Urinary bladder (tissue), 4 donors: ENCODE measurements around the gene ST3GAL5. TPM values are rescaled to one million over a fixed set of nuclear protein-coding genes. Genes with fewer than 3 reads are reported as not detected.

Experiments used
- DNase-seq: peaks from one replicate; pipeline ENCODE4 v3.0.0-alpha.2; 2015; ENCODE audit errors: extremely low spot score
- H3K27ac ChIP-seq: one replicate; pipeline ENCODE4 v1.5.1; 2013; ENCODE audit warnings: low read depth, mild to moderate bottlenecking, moderate library complexity
- H3K36me3 ChIP-seq: one replicate; pipeline ENCODE4 v1.6.1; 2013; ENCODE audit warnings: mild to moderate bottlenecking, moderate library complexity; ENCODE audit not compliant: insufficient read depth
- H3K4me1 ChIP-seq: one replicate; pipeline ENCODE4 v1.6.1; 2013; ENCODE audit warnings: mild to moderate bottlenecking, moderate library complexity; ENCODE audit not compliant: insufficient read depth
- H3K4me3 ChIP-seq: one replicate; pipeline ENCODE4 v1.5.1; 2013; ENCODE audit warnings: low read depth, low read length
- WGBS: extraction: QIAGEN DNeasy Blood & Tissue Kit; methylation state at CpG from one replicate; pipeline ENCODE4 v1.1.7; 2013; 5-methylcytosine and 5-hydroxymethylcytosine counted together
- polyA plus RNA-seq: library from polyadenylated mRNA; stranded (reverse); fragments of 200-250 nt; gene quantifications from one replicate; pipeline ENCODE4 v1.2.3, GENCODE V29; 2013
- total RNA-seq: library from RNA; depleted of rRNA; stranded (reverse); fragments of >200 nt; gene quantifications from one replicate; pipeline ENCODE4 v1.2.3, GENCODE V29; 2014
- donor health status: healthy with polysubstance abuse.
- donor health status: healthy.

Gene ST3GAL5
- total and polyA plus RNA-seq, 2 donors = 31.1 to 59.4 TPM

GRCh38 chr2:85800586-85800985, 88.2 kb downstream of the ST3GAL5 start:
- Histone ChIP-seq H3K27ac (no peak overlapping the region), H3K4me3 (no peak overlapping the region), H3K36me3 (no peaks in the 10 kb centered on the region), H3K4me1 (no peaks in the 10 kb centered on the region)
- no peak for DNase-seq
- 95% methylated on average over 3 of the region's 3 CpGs for WGBS

- Histone ChIP-seq H3K27ac (no peak overlapping the region), H3K4me3 (no peak overlapping the region), H3K4me1 (peaks cover 2% of the 10 kb centered on the region), H3K36me3 (no peaks in the 10 kb centered on the region)
- DNase-seq = no peak
- 81% methylated on average over 11 of the region's 11 CpGs for WGBS
These were observed 89.4 kb downstream of the ST3GAL5 start for GRCh38 chr2:85799215-85799956.

GRCh38 chr2:85797921-85798320, 90.9 kb downstream of the ST3GAL5 start:
- Histone ChIP-seq H3K36me3 (no peaks in the 10 kb centered on the region), H3K27ac (no peak overlapping the region), H3K4me3 (no peak overlapping the region), H3K4me1 (peaks cover 2% of the 10 kb centered on the region)
- DNase-seq = no peak
- WGBS = 77% methylated on average over 6 of the region's 6 CpGs

- 91% methylated on average over 13 of the region's 13 CpGs for WGBS
- DNase-seq = no peak
These were observed 91.5 kb downstream of the ST3GAL5 start for GRCh38 chr2:85797263-85797660.

GRCh38 chr2:85796341-85797262, 92.2 kb downstream of the ST3GAL5 start:
- no peaks in the 10 kb centered on the region for H3K36me3 ChIP-seq
- 65% methylated on average over 22 of the region's 22 CpGs for WGBS

More at GRCh38 chr2:85797263-85797660, 91.5 kb downstream of the ST3GAL5 start:
- H3K4me1 ChIP-seq = peaks cover 2% of the 10 kb centered on the region
- no peak overlapping the region for H3K4me3 ChIP-seq
- H3K27ac ChIP-seq = no peak overlapping the region
- no peaks in the 10 kb centered on the region for H3K36me3 ChIP-seq

GRCh38 chr2:85796046-85796340, 92.8 kb downstream of the ST3GAL5 start:
- no peaks in the 10 kb centered on the region for H3K36me3 ChIP-seq
- H3K4me1 ChIP-seq = peaks cover 2% of the 10 kb centered on the region
- DNase-seq = no peak
- H3K4me3 ChIP-seq = no peak overlapping the region
- H3K27ac ChIP-seq = peak overlapping the region; percentile 13
- WGBS = 65% methylated on average over 6 of the region's 6 CpGs

More at GRCh38 chr2:85796341-85797262, 92.2 kb downstream of the ST3GAL5 start:
- DNase-seq = no peak
- peak overlapping the region; percentile 12 for H3K27ac ChIP-seq
- no peak overlapping the region for H3K4me3 ChIP-seq
- peaks cover 2% of the 10 kb centered on the region for H3K4me1 ChIP-seq

GRCh38 chr2:85795331-85796045, 93.3 kb downstream of the ST3GAL5 start:
- 80% methylated on average over 20 of the region's 20 CpGs for WGBS
- peak overlapping the region; percentile 25 for H3K27ac ChIP-seq
- DNase-seq = no peak
- no peak overlapping the region for H3K4me3 ChIP-seq
- H3K4me1 ChIP-seq = peaks cover 2% of the 10 kb centered on the region
- H3K36me3 ChIP-seq = no peaks in the 10 kb centered on the region

GRCh38 chr2:85794491-85795121, 94.2 kb downstream of the ST3GAL5 start:
- 66% methylated on average over 14 of the region's 14 CpGs for WGBS
- DNase-seq = no peak
- Histone ChIP-seq H3K36me3 (no peaks in the 10 kb centered on the region), H3K27ac (no peak overlapping the region), H3K4me3 (no peak overlapping the region), H3K4me1 (peaks cover 2% of the 10 kb centered on the region)

- Histone ChIP-seq H3K4me3 (no peak overlapping the region), H3K4me1 (peaks cover 2% of the 10 kb centered on the region), H3K27ac (no peak overlapping the region), H3K36me3 (no peaks in the 10 kb centered on the region)
- DNase-seq = no peak
- WGBS = 84% methylated on average over 3 of the region's 3 CpGs
These were observed 94.8 kb downstream of the ST3GAL5 start for GRCh38 chr2:85794038-85794441.

GRCh38 chr2:85793584-85793983, 95.2 kb downstream of the ST3GAL5 start:
- Histone ChIP-seq H3K36me3 (no peaks in the 10 kb centered on the region), H3K4me1 (peaks cover 2% of the 10 kb centered on the region), H3K4me3 (no peak overlapping the region), H3K27ac (no peak overlapping the region)
- 66% methylated on average over 4 of the region's 4 CpGs for WGBS
- no peak for DNase-seq

GRCh38 chr2:85792783-85793441, 95.9 kb downstream of the ST3GAL5 start:
- Histone ChIP-seq H3K36me3 (no peaks in the 10 kb centered on the region), H3K27ac (peak overlapping the region; percentile 70), H3K4me1 (peaks cover 2% of the 10 kb centered on the region), H3K4me3 (no peak overlapping the region)
- no peak for DNase-seq
- 67% methylated on average over 8 of the region's 8 CpGs for WGBS

- H3K4me3 ChIP-seq = no peak overlapping the region
- 62% methylated on average over 22 of the region's 22 CpGs for WGBS
- peak overlapping the region; percentile 23 for H3K27ac ChIP-seq
- DNase-seq = no peak
- peaks cover 2% of the 10 kb centered on the region for H3K4me1 ChIP-seq
- no peaks in the 10 kb centered on the region for H3K36me3 ChIP-seq
These were observed 96.9 kb downstream of the ST3GAL5 start for GRCh38 chr2:85791704-85792565.
